Left renal pelvis (tissue), 4 donors: ENCODE results near the gene PHOX2A. TPM values are rescaled to one million over a fixed set of nuclear protein-coding genes. Genes with fewer than 3 reads are reported as not detected.

Experiments used
- DNase-seq, 4 donors: peaks; one replicate each; pipeline ENCODE4 v3.0.0-alpha.2; 2013; ENCODE audit warnings: low read depth in 4 of 4, low spot score in 3 of 4
- polyA plus RNA-seq, 4 donors: library from polyadenylated mRNA; unstranded; fragments of 120-200 nt; gene quantifications; one replicate each; pipeline ENCODE4 v1.2.1, GENCODE V29; 2013; ENCODE audit not compliant: insufficient read length in 4 of 4

PHOX2A gene
- polyA plus RNA-seq, 4 donors: 0.34 to 0.42 TPM; not detected in 2

DNA sequence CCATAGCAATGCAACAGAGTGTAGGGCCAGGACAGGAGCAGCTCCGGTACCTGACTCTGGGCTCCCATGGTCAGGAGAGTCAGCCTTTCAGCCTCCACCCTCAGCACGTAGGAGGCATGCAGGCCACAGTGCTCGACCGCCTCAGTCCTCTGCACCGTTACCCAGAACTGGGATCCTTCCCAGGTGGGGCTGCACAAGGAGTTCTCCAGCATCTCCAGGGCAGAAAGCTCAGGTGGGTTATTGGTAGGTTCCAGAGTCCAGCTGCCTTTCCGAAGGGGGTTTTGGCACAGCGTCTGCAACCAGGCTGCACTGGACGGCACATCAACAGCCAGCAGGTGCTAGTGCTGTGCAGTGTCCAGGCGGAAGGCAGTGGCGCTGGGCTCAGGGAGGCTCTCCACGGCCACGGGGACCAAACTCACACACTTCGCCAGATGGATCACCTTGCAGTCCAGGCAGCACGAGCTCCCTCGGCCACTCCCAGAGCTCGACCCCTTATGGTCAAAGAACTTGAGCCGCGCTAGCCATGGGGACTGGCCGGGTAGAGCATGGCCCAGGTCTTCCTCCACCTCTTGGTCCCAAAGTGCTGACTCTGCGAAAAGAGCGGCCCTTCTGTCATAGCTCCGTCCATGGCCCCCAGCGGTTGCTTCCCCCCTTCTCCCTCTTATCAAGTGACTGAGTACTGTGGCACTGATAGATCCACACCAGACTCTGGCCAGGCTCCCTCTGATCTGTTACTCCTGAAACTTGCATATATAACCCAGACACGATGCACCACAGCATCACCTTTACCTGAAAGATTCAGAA lies 6.9 kb upstream of the PHOX2A start:
- DNase-seq: no peak

DNA sequence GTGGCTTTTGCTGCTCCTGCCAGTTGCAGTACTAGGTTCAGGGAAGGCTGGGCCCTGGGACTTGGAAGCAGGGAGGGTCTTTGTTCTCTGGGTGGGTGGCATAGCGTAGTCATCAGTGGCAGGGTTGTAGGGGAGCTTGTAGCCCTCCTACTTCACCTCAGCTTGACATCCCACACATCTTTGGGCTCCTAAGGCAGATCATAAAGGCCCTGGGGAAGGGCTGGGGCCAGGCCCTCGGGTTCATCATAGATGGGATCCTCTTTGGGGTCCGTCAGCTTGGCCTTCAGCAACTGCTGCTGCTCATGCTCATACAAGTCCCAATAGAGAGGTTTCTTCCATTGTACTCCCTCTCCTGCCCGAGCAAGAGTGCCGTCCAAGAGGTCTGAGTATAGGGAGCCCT lies 6.0 kb upstream of the PHOX2A start:
- no peak for DNase-seq

DNA sequence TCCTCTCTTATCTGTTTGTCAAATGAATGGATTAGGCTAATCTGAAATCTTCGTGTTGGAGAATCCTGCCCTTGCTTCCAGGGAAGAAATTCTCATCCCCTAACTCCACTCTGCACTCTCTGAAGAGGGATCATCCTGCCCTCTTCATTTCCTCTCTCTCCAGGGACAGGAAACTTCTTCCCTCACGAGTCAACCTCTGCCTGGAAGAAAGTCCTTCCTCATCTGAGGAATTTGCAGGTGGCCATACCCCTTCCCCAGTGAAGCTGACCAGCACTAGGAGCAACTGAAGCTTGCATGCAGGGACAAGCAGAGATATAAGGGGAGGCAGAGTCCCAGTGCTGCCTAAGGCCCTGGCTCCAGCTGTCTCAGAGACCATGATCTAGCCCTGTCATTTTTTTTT lies 3.6 kb upstream of the PHOX2A start:
- no peak for DNase-seq

DNA sequence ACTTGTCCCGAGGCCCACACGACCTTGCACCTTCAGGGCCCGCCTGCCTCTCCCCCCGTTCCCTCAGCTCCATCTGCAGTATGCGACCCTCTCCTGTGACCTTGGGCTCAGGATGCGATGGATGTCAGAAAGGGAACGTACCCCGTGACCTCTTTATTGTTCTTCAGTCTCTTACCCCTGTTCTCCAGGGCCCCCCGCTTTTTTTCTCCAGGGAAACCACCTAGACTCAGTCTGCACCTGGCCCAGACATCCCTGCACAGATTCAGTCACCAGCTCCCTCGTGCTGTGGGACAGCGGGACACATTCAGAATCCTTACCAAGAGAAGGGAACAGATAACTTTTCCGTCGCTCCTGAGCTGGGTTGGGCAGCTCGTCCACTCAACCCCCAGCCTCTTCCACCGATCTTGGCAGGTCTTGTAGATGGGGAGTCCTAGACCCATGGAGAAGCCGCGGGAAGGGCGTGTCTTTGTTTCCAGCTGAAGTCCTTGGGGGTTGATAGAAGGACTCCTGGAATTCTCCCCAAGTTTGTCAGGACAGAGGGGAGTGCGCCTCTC lies 1.4 kb upstream of the PHOX2A start:
- DNase-seq: no peak

DNA sequence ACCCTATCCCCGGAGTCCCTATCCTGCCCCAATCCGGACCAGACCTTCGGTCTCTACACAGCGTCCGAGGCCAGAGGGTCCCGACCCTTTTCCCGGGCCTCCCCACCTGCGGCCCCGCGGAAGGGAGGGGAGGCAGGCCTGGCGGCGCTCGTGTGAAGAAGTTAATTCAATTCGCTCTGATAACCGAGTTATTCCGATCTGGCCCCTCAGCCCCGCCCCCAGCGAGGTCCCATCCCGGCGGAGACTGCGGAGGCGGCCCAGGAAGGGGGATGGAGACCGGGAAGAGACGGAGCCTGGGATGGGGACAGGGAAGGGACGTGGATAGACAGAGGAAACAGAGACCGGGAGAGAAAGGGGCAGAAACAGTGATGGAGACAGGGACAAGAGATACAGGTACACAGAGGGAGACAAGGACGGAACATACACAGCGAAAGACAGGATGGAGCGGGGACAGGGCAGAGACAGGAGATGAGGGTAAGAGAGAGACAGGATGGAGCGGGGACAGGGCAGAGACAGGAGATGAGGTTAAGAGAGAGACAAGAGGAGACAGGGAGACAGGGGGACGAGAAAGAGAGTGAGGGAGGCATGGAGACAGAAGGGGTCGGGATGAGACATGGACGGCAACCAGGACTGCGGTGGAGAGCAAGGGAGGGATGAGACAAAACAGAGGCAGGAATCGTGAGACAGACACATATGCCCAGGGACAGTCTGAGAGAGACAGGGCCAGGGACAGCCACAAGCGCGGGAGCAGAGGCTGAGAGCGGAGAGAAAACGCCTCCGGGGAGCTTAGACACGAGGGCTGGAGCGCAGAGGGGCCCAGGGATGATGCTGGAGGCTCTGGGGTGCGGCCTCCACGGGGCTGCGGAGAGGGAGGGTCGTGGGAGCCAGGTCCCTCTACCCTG lies 636 bp upstream of the PHOX2A start:
- no peak for DNase-seq

DNA sequence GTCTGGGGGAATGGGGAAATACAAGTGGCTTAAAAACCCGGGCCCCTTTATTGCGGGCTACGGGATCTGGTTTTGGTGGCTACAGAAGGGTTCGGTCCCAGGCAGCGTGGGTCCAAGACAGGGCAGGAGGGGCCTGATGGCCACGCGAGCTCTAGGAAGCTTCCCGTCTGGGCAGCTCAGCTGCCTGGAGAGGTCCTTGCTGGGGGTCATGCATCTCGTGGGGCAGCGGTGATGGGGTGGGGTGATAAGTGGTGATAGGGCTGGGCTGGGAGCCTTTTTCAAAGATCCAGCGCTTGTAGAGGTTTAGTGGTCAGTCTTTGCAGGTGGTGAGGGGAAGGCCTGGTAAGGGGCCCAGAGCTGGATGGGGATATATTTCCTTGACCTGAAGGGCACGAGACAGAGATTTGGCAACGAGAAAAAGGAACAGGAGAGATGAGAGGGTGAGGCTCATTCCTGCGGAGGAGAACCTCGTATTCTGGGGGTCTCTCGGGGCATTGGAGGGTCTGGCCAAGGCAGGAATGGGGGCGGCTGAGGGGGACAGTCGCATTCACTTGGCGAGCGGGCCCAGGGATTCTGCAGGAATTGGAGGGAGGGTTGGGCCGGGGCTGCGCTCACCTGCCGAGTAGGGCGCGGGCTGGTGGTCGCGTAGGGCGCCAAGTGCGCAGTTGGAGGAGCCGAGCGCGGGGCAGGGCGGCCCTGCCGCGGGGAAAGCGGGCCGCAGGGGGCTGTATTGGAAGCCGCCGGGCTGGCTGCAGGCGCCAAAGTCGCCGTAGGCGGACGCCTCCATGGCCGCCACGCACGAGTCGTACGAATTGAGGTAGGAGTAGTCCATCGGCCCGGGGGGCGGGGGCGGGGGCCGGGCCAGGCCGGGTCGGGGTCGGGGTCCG lies 560 bp downstream of the PHOX2A start:
- no peak for DNase-seq

DNA sequence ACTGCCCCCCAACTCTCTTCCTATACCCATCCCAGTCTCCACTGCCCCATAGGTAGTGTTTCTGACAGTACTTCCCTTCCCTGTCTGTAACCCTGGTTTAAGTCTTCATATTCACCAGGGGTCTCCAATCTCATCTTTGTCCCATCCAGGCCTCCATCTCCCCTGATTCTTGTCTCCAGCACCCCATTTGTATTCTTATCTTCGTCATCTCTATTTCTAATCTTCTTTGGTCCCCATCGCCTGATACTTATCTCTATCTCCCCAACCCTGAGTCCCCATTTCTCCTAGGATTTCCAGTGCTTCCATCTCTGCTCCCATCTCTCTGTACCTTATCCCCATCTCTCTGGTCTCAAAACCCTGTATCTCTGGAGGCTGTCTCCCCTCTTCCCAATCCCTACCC lies 1.8 kb downstream of the PHOX2A start:
- no peak for DNase-seq

DNA sequence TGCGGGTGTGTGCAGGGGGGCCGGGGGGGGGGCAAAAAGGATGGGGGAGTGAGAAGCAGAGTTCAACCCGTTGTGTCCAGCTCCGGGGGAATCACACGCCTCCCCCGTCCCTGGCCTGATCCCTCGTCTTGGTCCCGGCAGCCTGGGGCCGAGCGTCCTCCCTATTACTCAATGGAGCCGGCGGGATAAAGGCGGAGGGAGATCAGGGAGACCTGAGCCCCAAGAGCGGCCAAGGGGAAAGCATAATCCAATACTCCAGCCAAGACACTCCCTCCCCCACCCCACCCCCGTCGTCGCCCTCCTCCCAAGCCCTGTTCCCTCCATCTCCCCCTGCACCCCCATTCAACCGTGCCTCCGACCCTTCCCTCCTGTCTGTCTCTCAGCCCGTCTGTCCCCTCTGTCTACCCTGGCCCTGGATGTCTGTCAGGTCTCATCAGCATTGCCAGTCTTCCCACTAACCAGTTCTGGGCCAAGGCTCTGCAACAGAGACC lies 2.6 kb downstream of the PHOX2A start:
- no peak for DNase-seq

DNA sequence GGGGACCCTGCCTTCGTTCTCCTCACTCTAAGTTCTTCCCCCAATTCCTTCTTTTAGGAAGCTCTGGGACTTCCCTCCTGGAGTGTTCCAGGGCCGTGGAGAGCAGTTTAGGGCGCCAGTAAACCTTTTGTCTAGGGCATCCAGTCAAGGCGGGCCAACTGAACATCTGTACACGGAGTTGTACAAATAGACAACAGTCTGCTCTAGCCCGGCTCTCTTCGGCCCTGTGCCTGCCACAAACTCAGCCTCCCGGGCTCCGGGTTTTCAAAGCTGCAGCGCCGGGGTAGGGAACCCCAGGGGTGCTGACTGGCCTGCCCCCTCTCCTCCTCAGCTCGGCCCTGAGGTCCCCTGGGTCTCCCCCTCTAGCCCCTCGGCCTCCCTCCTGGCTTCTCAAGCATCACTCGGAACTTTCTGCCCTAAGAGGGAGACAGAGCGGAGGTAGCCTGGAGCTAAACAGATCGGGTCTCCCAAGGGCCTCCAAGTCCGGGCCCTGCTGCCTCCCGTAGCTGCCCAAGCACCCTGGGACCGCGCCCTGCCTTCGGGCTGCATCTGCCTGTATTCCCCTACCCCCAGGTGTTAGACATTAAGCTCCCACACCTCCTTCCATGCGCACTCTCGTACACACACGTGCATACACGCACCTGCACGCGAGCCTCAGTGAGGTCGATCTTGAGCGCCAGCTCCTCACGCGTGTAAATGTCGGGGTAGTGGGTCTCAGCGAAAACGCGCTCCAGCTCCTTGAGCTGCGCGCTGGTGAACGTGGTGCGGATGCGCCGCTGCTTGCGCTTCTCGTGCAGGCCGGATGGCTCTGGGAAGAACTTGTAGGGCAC lies 3.3 kb downstream of the PHOX2A start:
- DNase-seq: no peak

DNA sequence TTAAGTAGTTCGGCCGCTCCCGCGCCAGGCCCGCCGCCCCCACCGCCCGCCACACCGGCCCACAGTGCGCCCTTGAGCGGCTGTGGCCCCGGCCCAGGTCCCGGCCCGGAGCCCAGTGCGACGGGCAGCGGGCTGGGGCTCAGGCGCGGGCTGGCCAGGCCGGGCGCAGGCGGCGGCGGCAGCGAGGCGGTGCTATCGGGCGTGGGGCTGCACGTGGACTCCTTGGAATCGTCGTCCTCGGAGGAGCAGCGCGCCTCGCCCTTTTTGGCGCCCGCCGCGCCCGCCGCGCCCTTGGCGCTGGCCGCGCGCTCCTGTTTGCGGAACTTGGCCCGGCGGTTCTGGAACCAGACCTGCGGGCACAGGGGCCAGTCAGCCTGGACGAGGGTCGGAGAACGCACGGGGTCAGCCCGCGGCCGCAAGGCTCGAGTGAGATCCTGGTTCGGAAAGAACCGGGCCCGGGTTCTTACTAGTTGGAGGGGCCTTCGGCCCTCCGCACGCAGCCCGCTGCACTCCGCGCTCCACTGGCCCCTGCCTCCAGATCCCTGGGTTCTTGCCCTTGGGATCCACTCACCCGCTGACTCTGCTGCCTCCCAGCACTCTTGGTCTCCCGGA lies 4.0 kb downstream of the PHOX2A start:
- no peak for DNase-seq

DNA sequence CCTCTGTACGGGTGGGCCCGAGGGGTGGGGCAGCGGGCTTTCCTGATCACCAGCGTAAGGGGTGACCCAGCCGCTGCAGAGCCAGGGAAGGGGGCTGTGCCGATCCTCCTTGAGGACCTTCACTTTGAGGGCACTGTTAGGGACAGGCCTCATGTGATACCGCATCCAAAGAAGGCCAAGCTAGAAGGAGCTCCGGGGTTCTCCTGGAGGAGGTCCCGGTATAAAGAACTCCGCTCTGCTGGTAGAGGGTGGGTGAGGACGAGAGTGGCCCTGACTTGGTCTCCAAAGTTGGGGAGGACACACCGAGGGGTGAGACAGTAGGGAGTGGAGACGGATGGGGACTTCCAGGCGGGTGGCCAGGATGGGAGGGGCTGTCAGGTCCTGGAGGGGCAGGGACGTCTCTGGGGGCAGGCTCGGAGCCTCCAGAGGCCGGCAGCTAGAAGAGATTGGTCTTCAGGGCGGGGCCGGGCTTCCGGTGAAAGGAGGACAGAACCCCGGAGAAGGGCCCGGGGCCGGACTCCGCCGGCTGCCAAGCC lies 4.6 kb downstream of the PHOX2A start:
- DNase-seq: no peak

DNA sequence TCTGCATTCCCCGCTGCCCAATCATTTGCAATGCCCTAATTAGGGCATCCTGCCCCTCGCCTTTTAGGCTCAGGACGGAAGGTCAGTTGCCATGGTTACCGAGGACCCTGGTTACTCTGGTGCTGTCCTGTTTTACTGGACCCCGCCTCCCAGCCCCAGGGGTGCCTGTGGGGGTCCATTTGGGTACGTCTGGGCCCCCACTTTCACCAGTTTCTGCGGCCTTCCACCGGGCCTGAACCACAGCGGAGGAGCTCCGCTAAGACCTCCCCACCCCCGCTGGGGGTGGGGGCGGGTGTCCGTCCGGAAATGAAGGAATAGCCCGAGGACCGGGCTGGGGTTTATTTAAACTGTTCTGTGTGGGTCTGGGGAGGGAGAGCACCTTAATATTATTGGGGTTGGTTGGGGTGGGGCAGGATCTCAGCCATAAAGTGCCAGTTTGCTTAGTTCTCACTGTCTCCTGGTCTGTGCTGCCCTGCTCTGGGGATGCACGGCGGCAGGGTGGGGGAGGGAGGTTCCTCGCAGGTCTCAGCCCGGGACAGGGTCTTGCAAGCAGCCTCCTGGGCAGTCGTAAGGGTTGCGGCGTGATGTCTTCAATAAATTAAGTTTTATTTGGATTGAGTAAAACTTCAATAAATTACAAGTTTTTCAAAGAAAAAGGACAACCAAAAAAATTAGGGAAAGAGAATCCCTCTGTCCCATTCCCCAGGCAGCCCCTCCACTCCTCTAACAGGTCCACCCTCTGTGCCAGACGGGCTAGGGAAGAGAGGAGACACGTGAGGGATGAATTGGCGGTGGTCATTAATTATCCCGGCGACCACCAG lies 5.3 kb downstream of the PHOX2A start:
- DNase-seq: no peak

DNA sequence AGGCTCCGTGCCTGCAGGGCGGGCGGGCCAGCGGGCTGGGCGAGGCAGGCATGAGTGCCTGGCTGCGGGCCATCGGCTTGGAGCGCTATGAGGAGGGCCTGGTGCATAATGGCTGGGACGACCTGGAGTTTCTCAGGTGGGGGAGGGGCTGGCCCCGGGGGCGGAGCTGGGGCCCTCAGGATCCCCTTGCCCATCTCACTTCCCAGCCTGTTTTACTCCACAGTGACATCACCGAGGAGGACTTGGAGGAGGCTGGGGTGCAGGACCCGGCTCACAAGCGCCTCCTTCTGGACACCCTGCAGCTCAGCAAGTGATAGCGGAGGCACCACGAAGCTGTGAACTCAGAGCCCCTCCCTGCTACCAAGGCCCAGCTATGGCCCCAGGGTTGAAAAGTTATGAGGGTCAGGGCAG lies 5.9 kb downstream of the PHOX2A start:
- no peak for DNase-seq

DNA sequence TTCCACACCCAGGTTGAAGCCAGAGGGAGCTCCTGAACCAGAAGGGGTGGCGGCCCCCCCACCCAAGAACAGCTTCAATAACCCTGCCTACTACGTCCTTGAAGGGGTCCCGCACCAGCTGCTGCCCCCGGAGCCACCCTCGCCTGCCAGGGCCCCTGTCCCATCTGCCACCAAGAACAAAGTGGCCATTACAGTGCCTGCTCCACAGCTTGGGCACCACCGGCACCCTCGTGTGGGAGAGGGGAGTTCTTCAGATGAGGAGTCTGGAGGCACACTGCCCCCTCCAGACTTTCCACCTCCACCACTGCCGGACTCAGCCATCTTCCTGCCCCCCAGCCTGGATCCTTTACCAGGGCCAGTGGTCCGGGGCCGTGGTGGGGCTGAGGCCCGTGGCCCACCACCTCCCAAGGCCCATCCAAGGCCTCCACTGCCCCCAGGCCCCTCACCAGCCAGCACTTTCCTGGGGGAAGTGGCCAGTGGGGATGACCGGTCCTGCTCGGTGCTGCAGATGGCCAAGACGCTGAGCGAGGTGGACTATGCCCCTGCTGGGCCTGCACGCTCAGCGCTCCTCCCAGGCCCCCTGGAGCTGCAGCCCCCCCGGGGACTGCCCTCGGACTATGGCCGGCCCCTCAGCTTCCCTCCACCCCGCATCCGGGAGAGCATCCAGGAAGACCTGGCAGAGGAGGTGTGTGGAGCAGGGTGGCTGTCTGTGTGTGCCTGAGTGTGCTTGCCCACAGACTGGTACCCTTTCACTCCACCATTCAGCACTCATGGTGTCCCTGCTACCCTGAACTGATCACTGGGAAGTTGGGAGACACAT lies 6.7 kb downstream of the PHOX2A start:
- no peak for DNase-seq

DNA sequence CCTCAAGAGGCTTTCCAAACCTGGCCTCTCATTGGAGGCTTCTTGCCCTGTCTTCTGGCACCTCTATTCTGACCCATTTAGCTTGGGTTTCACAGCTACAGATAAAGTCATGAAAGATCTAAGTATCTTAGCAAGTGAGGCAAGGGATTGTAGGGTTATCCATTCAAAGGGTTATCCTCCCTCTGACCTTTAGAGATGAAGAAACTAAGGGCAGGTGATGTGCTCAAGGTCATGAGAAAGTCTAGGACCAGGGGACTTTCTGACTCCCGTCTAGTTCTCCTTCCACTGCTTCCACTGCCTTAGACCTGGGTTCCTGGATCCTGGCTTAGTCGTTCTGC lies 7.2 kb downstream of the PHOX2A start:
- DNase-seq: no peak

DNA sequence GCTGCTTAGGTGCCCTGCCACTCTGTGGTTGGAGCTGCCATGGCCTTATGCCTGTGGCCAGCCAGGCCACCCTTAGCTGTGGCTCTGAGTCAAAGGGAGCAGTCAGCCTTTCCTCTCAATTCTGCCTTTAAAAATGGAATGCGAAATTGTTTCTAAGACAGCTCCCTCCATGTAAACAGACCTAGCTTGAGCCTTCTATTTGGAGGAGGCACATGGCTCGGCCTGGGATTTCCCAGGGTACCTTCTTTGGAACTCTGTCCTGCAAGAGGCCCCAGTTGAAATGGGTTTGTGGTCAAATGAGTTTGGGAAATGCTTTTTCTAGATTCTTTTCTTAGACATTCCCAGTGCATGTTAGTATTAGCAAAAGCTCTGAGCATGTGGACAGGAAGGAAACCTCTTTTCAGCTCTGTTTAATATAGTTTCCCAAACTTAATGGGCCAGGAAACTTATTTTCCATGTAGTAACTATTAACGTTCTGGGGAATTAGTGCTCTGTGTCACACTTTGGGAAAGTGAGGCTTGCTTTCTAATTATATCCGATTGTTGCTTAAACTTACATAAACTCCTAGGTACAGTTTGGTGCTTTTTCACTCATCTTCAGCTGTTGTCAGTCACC lies 7.8 kb downstream of the PHOX2A start:
- no peak for DNase-seq
